ENCODE results near the gene ACOT4.
A peak's percentile ranks its signal among the peaks of the same experiment; 100 is the strongest.
"Not testable (repeated sequence)": the region's sequence is repeated elsewhere in the genome, so short reads cannot be mapped to it uniquely, and the experiment has no call there.

The ACOT4 gene, protein sequence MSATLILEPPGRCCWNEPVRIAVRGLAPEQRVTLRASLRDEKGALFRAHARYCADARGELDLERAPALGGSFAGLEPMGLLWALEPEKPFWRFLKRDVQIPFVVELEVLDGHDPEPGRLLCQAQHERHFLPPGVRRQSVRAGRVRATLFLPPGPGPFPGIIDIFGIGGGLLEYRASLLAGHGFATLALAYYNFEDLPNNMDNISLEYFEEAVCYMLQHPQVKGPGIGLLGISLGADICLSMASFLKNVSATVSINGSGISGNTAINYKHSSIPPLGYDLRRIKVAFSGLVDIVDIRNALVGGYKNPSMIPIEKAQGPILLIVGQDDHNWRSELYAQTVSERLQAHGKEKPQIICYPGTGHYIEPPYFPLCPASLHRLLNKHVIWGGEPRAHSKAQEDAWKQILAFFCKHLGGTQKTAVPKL

DNA sequence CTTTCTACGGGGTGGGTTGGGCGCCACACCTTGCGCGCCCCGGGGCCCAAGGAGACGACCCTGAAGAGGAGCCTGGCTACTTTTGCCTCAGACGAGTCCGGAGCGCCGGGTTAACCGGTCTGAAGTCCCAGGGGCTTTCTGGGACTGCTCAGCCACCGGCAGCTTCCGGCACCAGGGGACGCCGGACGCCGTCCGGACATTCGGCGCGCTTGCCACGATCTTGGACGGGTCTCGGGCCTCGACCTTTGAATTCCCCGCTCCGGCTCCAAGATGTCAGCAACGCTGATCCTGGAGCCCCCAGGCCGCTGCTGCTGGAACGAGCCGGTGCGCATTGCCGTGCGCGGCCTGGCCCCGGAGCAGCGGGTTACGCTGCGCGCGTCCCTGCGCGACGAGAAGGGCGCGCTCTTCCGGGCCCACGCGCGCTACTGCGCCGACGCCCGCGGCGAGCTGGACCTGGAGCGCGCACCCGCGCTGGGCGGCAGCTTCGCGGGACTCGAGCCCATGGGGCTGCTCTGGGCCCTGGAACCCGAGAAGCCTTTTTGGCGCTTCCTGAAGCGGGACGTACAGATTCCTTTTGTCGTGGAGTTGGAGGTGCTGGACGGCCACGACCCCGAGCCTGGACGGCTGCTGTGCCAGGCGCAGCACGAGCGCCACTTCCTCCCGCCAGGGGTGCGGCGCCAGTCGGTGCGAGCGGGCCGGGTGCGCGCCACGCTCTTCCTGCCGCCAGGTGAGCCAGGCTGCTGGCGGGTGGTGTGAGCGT is at the start of gene ACOT4:
Gene ACOT4 (plus strand): TSS at position 184 of the 760 bp plus-strand sequence. CDS start 87 bp downstream, at position 271.
- FAIRE-seq (no peak), DNase-seq (ENCODE audit: insufficient read length, low spot score) (peak; percentile 38)
- no peak for TF ChIP-seq CTCF (IDR thresholded peaks at IDR 0.05; ENCODE audit: insufficient read depth, missing control alignments)

DNA sequence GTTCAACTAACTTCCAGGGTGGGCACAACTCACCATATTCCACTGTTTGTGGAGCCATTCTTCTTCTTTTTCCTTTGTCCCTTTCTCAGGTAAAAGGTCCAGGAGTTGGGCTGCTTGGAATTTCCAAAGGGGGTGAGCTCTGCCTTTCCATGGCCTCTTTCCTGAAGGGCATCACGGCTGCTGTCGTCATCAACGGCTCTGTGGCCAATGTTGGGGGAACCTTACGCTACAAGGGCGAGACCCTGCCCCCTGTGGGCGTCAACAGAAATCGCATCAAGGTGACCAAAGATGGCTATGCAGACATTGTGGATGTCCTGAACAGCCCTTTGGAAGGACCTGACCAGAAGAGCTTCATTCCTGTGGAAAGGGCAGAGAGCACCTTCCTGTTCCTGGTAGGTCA is 48.7 kb upstream of the ACOT4 start:
- not testable (repeated sequence) for DNase-seq (ENCODE audit: insufficient read length, low spot score); FAIRE-seq

- DNase-seq (ENCODE audit: insufficient read length, low spot score); FAIRE-seq: not testable (repeated sequence)
Measured at GRCh38 chr14:73545353-73545752, 46.3 kb upstream of the ACOT4 start.

DNA sequence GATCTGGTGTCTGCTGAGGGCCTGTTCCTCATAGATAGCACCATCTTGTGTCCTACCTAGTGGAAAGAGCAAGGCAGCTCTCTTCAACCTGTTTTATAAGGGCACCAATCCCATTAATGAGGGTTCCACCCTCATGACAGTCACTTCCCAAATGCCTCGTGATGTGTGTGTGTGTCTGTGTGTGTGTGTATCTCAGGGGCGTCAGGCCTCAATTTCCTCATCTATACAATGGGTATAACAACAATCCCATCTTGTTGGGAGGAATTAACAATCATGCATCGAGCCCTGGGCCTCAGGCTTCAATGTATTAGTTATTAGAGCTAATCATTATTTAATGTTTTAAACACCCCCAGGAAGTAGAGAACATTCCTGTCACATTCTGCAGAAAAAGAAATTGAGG is 42.6 kb upstream of the ACOT4 start:
- FAIRE-seq; DNase-seq (ENCODE audit: insufficient read length, low spot score): not testable (repeated sequence)

DNA sequence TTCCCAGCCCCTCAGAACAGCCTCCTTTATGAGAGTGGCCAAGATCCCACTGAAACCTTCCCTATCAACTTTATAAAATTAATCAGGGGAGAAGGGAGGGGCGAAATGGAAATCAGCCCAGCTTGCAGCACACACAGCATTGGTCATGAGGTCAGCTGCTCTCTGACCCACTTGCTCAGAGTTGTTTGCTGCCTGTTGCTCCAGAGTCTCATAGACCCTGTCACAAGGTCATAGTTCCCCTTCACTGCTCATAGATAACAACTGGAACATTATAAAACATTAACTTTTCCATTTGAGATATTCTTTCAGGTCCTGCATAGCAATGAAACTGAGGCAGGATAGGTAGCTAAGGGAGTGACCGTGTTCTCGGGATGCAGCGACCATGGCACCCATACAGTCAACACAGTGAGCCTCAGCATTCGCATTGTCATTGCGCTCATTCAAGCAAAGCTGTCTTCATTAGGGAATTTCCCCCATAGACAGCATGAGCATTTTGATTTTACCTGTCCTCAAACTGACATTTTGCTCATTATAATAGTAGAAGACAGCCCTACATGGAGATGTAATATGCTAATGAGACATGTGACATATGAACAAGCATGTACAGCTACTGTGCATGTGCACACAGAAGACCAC is 41.7 kb upstream of the ACOT4 start:
- peak; percentile 66 for FAIRE-seq
- DNase-seq (ENCODE audit: insufficient read length, low spot score) = not testable (repeated sequence)

GRCh38 chr14:73553845-73554244 is 37.8 kb upstream of the ACOT4 start:
- no peak for DNase-seq (ENCODE audit: insufficient read length, low spot score)
- no peak for FAIRE-seq
- no peak for TF ChIP-seq CTCF (IDR thresholded peaks at IDR 0.05; ENCODE audit: insufficient read depth, missing control alignments)

- not testable (repeated sequence) for DNase-seq (ENCODE audit: insufficient read length, low spot score); FAIRE-seq
Measured at GRCh38 chr14:73557201-73557600, 34.5 kb upstream of the ACOT4 start.

- not testable (repeated sequence) for FAIRE-seq; DNase-seq (ENCODE audit: insufficient read length, low spot score)
Measured at GRCh38 chr14:73558238-73558637, 33.4 kb upstream of the ACOT4 start.

DNA sequence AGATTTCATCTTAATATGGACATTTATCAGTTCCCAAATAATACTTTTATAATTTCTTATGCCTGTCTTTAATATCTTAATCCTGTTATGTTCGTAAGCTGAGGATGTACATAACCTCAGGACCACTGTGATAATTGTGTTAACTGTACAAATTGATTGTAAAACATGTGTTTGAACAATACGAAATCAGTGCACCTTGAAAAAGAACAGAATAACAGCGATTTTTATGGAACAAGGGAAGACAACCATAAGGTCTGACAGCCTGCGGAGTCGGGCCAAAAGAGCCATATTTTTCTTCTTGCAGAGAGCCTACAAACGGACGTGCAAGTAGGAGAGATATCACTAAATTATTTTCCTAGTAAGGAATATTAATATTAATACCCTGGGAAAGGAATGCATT is 29.4 kb upstream of the ACOT4 start:
- FAIRE-seq; DNase-seq (ENCODE audit: insufficient read length, low spot score): not testable (repeated sequence)

DNA sequence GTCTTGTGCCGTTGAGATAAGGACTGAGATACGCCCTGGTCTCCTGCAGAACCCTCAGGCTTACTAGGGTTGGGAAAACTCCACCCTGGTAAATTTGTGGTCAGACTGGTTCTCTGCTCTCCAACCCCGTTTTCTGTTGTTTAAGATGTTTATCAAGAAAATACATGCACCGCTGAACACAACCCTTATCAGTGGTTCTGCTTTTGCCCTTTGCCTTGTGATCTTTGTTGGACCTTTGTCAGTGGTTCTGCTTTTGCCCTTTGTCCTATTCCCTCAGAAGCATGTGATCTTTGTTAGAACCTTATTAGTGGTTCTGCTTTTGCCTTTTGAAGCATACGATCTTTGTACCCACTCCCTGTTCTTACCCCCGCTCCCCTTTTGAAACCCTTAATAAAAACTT is 29.0 kb upstream of the ACOT4 start:
- DNase-seq (ENCODE audit: insufficient read length, low spot score); FAIRE-seq: not testable (repeated sequence)

- not testable (repeated sequence) for FAIRE-seq; DNase-seq (ENCODE audit: insufficient read length, low spot score)
Measured at GRCh38 chr14:73566431-73566830, 25.2 kb upstream of the ACOT4 start.

GRCh38 chr14:73566935-73567334 is 24.7 kb upstream of the ACOT4 start:
- not testable (repeated sequence) for FAIRE-seq; DNase-seq (ENCODE audit: insufficient read length, low spot score)

Measured in D721Med (cell line).